Mammary epithelial cell (primary cell): Measurements from ENCODE around the gene AASDH.

ENCODE experiments used
- EZH2 ChIP-seq: IDR thresholded peaks from 2 replicates; pipeline ENCODE4 v1.6.1; 2012; ENCODE audit warnings: low read length, inconsistent platforms, borderline replicate concordance
- TF ChIP-seq, protein P1 (sequence below), 2 donors: IDR thresholded peaks in 1 of 2; conservative IDR thresholded peaks in 1 of 2; 2 replicates each; pipeline ENCODE4 v1.5.1; 2011 to 2012; ENCODE audit warnings: inconsistent platforms in 2 of 2, low read length in 2 of 2, mild to moderate bottlenecking in 2 of 2, control low read depth in 1 of 2, low read depth in 1 of 2; ENCODE audit not compliant: insufficient read depth in 1 of 2; ENCODE audit errors: extremely low read depth in 1 of 2

DNA sequence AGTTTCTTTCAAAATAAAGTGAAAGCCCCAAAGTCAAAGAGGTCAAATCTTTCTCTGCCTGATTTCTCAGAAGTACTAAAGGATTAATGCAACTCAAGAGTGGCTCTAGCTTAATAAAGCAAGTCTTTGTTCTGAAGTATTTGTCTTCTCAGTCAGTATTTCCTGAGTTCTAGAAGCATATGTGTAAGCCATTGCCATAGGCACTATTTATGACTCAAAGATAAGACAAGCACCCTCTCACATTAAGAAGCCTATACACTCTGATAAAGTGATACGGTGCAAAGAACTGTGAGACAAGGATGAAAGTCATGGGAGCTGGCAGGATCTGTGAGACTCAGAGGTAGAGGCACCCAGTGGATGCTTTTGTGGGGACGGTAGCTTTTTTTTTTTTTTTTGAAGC is 60.9 kb downstream of the AASDH start:
- TF ChIP-seq, protein P1, sequence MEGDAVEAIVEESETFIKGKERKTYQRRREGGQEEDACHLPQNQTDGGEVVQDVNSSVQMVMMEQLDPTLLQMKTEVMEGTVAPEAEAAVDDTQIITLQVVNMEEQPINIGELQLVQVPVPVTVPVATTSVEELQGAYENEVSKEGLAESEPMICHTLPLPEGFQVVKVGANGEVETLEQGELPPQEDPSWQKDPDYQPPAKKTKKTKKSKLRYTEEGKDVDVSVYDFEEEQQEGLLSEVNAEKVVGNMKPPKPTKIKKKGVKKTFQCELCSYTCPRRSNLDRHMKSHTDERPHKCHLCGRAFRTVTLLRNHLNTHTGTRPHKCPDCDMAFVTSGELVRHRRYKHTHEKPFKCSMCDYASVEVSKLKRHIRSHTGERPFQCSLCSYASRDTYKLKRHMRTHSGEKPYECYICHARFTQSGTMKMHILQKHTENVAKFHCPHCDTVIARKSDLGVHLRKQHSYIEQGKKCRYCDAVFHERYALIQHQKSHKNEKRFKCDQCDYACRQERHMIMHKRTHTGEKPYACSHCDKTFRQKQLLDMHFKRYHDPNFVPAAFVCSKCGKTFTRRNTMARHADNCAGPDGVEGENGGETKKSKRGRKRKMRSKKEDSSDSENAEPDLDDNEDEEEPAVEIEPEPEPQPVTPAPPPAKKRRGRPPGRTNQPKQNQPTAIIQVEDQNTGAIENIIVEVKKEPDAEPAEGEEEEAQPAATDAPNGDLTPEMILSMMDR (conservative IDR thresholded peaks at IDR 0.05 in 1 of 2, IDR thresholded peaks at IDR 0.05 in 1 of 2; ENCODE audit: extremely low read depth in 1 of 2, insufficient read depth in 1 of 2, low read depth in 1 of 2, low read length in 2 of 2), result no peak
- no peak for TF ChIP-seq EZH2
